Dedifferentiated amniotic fluid mesenchymal stem cell (primary cell): ENCODE data around the gene FALEC.
"Not testable (repeated sequence)": the region's sequence is repeated elsewhere in the genome, so short reads cannot be mapped to it uniquely, and the experiment has no call there.

Source experiments
- DNase-seq: peaks from one replicate; pipeline ENCODE4 v3.0.0-alpha.2; 2016; ENCODE audit errors: extremely low spot score

Gene FALEC

DNA sequence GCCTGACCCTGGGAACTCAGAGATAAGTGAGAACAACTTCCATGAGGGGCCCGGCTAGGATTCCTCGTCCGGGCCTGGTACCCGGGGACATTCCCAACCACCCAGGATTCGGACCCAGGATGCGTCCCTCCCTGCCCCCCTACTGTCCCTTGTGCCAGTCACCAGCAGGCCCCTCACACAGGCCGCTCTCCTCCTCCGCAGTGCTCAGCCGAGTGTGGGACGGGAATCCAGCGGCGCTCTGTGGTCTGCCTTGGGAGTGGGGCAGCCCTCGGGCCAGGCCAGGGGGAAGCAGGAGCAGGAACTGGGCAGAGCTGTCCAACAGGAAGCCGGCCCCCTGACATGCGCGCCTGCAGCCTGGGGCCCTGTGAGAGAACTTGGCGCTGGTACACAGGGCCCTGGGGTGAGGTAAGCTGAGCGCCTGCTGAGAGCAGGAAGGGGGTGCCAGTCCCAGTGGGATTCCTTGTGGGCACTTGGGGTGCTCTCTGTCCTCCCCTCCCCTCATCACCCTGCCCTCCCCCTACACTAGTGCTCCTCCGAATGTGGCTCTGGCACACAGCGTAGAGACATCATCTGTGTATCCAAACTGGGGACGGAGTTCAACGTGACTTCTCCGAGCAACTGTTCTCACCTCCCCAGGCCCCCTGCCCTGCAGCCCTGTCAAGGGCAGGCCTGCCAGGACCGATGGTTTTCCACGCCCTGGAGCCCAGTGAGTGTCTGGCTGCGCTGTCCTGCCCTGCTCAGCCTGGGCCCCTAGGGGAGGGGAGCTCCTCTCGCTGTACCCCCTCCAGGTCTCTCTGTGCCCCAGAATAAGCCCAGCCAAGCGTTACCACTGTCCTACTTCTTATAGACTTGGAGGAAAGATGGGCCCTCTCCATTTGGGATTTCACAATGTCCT lies 43.5 kb downstream of the FALEC start:
- DNase-seq: no peak

DNA sequence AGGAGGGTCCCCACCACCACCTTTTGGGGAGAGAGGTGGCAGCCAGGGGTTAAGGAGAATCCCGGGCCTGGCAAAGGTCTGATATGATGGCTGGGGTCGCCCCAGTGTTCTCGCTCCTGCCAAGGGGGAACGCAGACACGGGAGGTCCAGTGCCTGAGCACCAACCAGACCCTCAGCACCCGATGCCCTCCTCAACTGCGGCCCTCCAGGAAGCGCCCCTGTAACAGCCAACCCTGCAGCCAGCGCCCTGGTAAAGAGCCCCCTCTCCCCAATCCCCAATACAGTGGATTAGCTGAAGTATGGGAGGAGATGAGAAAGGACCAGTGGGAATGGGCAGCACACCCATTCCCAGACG lies 44.1 kb downstream of the FALEC start:
- no peak for DNase-seq

DNA sequence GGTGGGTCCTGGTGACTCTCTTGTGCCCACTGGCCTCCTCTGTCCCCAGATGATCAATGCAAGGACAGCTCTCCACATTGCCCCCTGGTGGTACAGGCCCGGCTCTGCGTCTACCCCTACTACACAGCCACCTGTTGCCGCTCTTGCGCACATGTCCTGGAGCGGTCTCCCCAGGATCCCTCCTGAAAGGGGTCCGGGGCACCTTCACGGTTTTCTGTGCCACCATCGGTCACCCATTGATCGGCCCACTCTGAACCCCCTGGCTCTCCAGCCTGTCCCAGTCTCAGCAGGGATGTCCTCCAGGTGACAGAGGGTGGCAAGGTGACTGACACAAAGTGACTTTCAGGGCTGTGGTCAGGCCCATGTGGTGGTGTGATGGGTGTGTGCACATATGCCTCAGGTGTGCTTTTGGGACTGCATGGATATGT lies 44.5 kb downstream of the FALEC start:
- DNase-seq: no peak

DNA sequence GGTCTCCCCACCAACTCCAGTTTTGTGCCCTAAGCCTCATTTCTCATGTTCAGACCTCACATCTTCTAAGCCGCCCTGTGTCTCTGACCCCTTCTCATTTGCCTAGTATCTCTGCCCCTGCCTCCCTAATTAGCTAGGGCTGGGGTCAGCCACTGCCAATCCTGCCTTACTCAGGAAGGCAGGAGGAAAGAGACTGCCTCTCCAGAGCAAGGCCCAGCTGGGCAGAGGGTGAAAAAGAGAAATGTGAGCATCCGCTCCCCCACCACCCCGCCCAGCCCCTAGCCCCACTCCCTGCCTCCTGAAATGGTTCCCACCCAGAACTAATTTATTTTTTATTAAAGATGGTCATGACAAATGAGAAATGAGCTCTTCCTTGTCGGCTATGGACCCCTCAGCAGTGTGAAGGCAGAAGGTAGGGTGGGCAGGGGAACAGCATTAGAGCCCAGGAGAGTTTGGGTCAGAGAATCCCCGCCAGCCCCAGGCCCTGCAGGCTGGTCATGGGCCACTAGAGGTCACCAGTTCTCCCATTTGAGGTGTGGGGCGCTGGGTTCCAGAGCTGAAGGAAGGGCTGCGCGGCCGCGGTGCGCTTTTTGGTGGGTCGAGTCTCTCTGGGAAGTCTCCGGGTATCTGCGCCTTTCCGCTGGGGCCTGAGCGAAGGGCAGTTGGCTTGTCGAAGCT lies 45.2 kb downstream of the FALEC start:
- peak; percentile 81 for DNase-seq

DNA sequence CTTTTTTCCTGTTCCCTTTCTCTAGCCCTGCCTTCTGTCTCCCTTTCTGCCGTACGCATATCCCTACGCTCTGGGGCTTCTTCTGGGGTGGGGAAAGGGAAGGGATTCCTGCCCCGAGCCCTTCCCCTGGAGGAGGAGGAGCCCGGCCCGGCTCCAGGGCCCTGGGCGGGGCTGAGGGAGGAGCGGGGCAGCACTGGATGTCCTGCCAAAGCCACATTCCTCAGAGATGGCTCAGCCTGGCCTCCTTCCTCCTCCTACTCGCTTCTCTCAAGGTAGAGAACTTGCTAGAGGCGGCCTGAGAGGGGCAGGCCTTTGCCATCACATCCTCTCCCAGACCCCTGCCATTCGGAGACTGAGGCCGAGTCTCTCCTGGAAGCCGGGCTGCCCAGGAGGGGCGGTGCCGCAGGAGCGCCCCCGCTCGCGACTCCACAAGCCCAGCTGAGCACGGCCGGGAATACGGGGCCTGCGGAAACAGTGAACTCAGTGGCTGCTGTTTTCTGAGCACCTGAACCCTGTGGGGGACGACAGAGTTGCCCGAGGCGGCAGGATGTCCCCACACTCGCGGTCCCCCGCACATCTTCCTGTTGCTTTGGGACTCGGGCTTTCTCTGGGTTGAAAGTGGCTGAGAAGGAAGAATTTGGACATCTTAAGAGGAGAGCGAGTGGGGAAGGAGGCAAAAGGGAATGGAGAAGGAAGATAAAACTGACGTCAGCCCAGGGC lies 45.9 kb downstream of the FALEC start:
- peak; percentile 97 for DNase-seq

DNA sequence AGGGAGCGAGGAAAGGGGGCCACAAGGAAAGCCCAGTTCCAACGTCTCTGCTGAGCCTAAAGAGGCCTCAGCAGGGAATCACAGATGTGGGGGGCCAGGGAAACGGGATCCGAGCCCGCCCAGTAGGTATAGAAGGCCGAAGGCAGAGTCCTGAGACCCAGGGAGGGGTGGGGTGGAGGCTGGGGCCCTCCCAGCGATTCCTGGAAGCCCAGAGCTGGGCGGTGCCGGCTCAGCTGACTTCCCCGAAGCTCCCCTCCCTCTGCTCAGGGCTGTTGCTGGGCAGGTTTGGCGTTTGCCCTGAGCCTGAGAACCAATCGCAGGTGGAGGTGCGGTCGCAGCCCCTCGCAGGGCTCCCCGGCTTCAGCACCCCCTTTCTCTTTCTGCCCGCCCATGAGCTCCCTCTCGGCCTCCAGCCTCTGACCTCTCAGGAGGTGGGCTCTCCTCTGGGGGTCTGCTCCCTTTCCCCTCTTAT lies 46.5 kb downstream of the FALEC start:
- DNase-seq: peak; percentile 90

DNA sequence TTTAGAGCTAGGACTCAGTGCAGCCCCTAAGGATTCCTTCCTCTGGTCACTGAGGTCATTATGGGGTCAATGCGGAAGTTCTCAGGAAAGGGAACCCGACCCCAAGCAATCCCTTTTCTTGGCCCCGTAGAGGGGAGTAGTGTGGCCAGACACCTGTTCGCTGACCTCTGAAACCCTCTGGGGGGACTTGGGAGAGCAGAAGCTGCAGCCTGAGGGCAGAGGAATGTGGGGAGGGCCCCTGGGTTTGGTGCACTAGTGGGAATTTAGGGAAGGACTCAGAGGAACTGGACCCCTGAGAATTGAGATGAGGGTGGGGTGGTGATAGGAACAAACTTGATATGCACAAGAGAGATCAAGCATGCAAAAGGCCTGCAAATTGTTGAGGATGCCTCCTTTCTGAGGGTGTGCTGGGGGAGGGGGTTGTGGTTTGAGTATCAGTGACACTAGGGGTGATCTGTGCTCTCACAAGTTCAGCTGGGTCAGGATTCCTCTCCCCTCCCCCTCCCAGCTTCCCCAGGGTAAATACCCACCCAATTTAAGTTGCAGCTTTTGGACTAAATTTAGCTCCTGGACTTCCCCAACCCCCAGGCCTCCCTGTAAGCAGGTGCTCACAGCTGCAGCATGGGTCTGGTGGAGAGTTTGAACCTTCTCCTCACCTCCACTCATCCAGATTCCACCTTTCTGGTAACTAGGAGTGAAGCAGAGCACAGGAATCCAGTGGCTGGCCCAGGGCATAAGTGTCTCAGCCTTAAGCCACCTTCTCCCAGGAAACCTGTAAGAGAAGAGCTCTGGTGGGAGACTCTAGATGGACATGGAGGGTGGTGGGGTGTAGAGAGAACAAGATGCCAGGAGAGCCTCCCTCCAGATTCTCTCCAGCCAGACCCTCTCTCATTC lies 47.1 kb downstream of the FALEC start:
- DNase-seq: no peak

DNA sequence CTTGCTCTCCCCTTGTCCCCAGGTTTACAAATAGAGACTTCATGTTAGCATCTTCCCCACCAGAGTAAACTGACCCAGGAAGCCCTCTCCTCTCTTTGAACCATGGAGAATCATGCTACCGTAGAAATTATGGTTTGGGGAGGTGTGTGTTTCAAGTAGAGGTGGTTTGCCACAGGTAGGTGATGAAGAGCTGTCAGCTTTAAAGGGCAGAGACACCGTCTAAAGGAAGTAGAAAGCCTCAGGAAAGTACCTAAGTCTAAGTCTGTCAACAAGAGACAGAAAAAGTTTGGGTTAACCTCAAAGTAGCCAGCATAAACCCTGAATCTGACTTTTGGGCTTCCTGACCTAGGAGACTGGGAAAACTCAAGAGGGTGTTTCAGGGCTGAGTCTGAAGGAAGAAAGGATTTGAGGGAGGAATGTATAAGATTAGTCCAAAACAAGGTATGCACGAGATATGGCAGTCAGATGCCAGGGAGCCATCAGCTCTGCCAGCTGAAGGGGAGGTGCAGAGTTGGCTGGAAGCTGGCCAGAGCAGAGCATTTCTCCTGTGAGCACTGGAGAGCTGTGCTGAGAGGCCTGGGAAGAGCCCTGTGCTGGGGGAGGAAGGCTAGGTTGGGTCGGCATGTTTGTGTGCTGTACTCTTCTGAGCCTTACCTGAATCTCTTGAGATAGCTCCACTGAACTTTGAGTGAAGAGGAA lies 47.9 kb downstream of the FALEC start:
- DNase-seq: no peak

DNA sequence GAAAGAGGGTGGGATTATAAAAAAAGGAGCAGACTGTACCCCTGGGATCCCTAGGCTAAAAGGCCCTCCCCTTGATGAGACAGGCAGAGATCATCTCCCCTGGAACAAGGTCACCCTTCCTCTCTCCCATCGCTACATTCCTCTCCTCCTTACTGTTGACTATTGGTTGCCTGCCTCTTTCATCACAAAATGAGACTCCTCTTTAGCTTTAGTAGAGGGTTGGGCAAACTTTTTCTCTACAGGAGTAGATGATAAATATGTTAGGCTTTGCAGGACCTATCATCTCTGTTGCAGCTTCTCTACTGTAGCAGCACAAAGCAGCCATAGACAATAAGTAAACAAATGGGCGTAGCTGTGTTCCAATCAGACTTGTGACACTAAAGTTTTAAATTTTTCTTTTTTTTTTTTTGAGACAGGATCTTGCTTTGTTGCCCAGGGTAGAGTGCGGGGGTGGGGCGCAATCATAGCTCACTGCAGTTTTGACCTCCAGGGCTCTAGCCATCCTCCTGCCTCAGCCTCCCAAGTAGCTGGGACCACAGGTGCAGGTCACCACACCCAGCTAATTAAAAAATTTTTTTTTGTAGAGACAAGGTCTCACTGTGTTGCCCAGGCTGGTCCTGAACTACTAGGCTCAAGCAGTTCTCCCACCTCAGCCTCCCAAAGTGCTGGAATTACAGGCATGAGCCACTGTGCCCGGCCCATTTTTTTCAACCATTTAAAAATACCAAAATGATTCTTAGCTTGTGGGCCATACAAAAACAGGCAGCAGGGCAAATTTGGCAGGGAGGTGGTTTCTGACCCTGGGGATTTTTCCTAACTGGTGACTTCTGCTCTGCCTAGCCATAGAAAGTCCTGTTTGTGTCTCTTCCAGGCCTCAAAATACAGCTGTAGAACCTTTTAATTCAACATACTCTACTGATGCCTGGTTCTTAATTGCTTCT lies 48.8 kb downstream of the FALEC start:
- peak; percentile 59 for DNase-seq

DNA sequence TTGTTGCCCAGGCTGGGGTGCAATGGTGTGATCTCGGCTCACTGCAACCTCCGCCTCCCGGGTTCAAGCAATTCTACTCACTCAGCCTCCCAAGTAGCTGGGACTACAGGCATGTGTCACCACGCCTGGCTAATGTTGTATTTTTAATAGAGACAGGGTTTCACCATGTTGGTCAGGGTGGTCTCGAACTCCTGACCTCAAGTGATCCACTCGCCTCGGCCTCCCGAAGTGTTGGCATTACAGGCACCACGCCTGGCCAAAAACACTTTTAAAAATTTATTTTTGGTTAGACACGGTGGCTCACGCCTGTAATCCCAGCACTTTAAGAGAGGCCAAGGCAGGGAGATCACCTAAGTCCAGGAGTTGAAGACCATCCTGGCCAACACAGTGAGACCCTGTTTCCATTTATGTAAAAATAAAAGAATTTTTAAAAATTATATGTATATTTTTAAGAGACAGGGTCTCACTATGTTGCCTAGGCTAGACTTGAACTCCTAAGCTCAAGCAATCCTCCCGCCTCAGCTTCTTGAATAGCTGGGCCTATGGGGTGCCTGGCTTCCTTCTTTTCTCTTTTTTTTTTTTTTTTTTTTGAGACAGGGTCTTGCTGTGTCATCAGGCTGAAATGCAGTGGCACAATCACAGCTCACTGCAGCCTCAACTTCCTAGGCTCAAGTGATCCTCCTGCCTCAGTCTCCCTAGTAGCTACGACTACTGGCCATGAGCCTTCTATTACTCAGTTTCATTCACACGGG lies 49.9 kb downstream of the FALEC start:
- DNase-seq: not testable (repeated sequence)

DNA sequence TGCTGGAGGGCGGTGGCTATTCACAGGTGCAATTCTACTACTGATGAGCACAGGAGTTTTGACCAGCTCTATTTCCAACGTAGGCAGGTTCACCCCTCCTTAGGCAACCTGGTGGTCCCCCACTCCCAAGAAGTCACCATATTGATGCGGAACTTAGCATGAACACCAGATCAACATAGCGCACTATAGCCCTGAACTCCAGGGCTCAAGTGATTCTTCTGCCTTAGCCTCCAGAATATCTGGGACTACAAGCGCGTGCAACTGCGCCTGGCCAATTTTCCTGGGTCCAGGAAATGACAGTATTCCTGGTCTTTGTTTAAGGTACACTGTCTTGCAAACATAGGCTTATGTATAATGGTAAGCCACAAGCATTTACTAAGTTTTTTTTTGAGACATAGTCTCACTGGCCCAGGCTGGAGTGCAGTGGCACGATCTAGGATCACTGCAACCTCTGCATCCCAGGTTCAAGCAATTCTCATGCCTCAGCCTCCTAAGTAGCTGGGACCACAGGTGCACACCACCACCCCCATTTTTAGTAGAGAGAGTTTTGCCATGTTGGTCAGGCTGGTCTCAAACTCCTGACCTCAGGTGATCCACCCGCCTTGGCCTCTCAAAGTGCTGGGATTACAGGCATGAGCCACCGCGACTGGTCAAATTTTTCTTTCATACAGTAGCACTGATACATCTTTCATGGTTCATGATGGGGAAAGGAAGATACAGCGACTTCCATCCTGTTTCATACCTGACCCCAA lies 51.2 kb downstream of the FALEC start:
- DNase-seq: no peak

DNA sequence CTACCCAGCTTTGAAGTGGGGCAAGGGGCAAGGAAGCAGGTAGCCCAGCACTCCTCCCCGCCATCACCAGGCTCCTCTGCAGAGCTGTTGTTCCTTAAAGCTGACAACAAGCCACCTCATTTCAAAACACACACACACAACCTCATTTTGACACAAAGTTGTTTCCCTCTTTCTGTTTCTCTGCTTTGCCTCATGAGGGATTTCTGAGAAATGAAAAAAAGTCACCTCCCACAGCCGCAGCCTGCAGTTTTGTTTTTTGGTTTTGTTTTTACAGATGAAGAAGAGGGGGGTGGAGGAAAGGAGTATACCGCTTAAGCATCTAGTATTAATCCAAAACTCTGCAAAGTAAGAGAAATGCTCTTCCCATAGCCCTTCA lies 51.8 kb downstream of the FALEC start:
- DNase-seq: no peak

DNA sequence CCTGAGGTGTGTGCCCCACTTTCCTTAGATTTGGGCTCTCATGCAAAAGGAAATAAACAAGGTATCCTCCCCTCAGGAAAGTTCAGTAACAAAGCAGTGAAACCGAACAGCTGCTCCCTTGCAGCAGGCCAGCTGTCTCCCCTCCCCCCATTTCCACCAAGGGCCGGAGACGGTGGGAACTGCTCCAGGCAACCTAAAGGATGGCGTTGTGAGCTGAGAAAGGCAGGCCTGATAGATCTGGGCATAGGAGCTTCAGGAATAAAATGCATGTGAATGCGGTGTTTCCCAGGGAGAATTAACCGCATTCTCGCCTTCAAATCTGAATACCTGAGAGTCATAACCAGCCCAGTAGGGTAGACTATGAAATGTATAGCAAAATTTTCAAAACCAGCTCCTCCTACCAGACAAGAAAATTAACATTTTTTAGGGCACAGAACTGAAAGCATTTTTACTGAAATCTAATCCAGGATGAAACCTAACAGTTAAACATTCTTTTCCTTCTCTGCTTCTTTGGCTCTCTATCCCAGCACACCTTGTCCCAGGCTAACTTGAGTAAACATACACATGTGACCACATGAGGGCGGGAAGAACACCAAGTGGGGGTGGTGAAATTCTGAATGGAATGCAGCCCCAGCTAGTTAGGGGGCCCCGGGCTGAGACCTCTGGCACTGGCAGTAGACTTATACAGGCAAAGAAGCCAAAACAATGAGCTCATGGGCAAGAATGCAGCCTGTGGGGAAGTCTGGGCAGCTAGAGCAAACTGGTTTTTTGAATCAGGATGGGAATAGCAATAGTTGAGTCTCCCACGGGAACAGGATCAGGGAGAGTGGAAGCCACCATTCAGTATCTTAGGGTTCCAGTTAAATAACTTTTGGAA lies 52.4 kb downstream of the FALEC start:
- peak; percentile 93 for DNase-seq

DNA sequence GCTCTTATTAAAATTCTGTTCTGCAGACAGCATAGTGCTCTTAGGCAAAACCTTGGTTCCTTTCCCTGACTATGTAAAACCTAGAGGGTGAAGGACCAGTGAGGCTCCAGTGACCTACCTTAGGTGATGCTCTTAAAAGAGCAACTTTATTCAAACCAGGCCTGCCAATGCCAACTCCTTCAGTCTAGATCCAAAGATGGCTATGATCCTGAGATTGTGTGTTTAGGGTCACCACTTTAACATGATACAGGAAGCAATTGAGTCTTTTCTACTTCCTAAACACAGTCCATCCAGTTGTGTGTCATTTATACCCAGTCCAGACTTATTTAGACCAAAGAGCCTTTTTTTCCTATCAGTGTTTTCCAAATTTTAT lies 53.0 kb downstream of the FALEC start:
- no peak for DNase-seq

DNA sequence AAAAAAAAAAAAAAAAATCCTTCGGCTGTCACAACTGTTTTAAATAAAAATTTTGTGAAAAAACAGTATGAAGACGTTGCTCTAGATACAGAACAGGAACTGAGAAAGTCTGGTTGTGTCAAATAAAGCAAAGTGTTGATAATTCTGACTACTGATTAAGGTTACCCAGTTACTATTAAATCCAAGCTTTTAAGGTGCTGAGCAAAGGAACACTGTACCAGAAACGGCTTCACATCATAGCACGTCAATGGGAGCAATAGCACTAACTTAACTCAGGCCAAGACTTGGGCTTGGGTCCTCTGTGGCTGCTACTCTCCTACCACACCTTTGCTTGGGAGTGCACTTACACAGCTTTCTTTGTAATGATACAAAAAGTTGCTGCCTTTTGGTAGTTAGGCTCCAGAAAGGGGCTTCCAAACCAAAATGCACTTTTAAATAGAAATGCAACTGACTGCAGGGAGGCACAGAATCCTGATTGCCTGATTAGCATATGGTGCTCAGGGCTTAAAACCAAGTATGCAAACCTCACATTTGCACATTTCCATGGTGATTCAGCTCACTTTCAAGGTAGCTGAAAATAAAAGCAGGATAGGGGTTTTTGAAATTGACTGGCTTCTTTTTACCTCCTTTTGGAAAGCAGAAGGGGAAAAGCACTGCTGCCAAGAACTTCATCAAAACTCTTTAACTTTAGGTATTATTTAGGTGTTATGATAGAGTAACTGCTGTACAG lies 57.5 kb downstream of the FALEC start:
- DNase-seq: no peak

DNA sequence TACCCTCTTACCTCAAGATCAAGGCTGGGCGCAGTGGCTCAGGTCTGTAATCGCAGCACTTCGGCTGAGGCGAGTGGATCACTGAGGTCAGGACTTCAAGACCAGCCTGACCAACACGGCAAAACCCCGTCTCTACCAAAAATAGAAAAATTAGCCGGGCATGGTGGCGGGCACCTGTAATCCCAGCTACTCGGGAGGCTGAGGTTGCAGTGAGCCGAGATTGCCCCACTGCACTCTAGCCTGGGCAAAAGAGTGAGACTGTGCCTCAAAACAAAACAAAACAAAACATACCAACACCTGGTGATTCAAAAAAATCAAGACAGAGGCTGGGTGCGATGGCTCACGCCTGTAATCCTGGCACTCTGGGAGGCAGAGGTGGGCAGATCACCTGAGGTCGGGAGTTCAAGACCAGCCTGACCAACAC lies 58.1 kb downstream of the FALEC start:
- DNase-seq: not testable (repeated sequence)
